SK-N-MC (cell line): ENCODE data around the gene AP2M1.

Experiments
- EZH2 ChIP-seq: fragments of 200-600 bp; sonication (generic); IDR thresholded peaks from one replicate; pipeline ENCODE4 v1.6.1; 2017; ENCODE audit warnings: antibody characterized with exemption
- FOXP2 ChIP-seq: optimal IDR thresholded peaks from 2 replicates; pipeline ENCODE3; 2011; ENCODE audit warnings: mild to moderate bottlenecking, moderate library complexity; ENCODE audit not compliant: insufficient read depth; ENCODE audit errors: extremely low read length, control extremely low read depth
- POLR2AphosphoS5 ChIP-seq: IDR thresholded peaks from 2 replicates; pipeline ENCODE4 v1.6.1; 2012; ENCODE audit warnings: mild to moderate bottlenecking, low read depth, low read length, borderline replicate concordance

DNA sequence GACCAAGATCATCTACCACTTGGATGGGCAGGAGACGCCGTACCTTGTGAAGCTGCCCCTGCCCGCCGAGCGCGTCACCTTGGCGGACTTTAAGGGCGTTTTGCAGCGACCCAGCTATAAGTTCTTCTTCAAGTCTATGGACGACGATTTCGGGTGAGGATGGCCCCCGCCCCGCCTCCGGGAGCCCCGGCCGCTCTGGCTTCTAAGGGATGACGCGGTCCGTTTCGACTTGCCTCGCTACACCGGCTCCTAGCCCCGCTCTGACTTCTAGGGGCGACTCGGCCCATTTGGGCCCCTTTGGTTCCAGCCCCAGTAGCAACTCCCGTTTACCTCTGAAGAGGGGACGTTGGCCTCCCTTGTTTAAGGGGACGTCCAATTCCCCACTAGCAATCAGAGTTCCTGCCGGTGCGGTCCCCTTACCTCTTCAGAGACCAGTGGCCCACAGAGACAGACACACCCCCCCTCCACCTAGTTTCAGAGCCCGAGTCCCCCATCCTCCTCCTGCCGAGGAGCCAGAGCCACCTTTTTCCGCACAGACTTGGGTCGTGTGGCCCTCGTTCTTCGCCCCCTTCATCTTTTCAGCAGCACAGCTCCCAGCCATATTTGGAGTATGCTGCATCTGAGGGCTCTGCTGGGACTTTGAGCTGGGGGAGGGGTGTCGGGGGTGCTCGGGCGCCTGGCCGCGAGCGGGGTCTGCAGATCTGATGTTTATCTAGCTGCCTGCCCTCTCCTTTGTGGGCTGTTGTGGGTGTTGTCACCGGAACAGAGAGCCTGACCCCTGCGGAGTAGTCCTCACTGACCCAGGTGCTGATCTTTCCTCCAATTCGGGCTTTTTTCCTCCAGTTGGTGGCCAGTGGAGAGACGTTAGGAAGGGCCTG is 18.8 kb upstream of the AP2M1 start:
- TF ChIP-seq EZH2 (no peak), POLR2AphosphoS5 (no peak; the same call in 1 of the 2 replicates), FOXP2 (no peak)
